Suppressor macrophage treated with lipopolysaccharide for 1 hour (primary cell): ENCODE measurements around the gene SFTPB.
A peak's percentile ranks its signal among the peaks of the same experiment; 100 is the strongest.

Experiments used
- DNase-seq, 3 donors: peaks; one replicate each; pipeline ENCODE4 v3.0.0-alpha.2; 2020 to 2022

Gene SFTPB

DNA sequence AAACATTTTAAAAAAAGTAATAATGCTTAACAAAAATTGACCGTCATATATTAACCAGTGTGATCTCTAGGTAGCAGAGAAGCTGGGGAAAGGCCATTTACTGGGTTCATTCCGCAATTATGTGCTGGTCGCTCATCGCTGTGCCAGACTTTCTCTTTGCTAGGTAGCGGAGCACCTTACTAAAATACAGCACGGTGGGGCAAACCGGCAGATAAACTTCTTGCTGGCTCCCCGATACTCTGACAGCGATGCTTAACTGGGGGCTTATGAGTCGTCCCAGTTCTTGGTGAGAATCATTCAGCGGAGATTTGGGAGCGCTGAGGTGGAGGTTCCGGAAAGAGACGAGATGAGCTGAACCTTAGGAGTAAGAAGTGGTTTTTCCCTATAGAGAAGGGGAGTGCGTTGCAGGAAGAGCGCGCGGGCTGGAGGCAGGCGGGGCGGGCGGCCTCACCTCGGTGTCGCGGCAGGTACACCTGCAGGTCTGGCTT, 56.7 kb downstream of the SFTPB start:
- peak in 2 of 3 donors; percentile 10 to 32 for DNase-seq
